Activated CD4-positive, alpha-beta memory T cell treated with anti-CD3 and anti-CD28 coated beads for 36 hours (primary cell): ENCODE results near the gene CCDC124. TPM values are rescaled to one million over a fixed set of nuclear protein-coding genes. Genes with fewer than 3 reads are reported as not detected.

Experiments used
- CTCF ChIA-PET: fragments of 350-600 bp; sonication (Branson Sonifier 250); formaldehyde crosslinking; loops from one replicate; lab custom pipeline; 2021; ENCODE audit warnings: antibody characterized with exemption, inconsistent platforms; lab: Charles Lee
- POLR2A ChIA-PET: fragments of 350-600 bp; sonication (Branson Sonifier 250); formaldehyde crosslinking; loops from one replicate; lab custom pipeline; 2021; ENCODE audit warnings: antibody characterized with exemption; lab: Charles Lee
- DNase-seq: peaks from one replicate; pipeline ENCODE4 v3.0.0-alpha.2; 2020
- H3K27ac Mint-ChIP-seq: one replicate; pipeline ENCODE4 v1.8.0; 2021; ENCODE audit warnings: mixed read lengths
- H3K27me3 Mint-ChIP-seq: one replicate; pipeline ENCODE4 v1.8.0; 2021; ENCODE audit warnings: mixed read lengths
- H3K36me3 Mint-ChIP-seq: one replicate; pipeline ENCODE4 v1.8.0; 2021; ENCODE audit warnings: mixed read lengths
- H3K4me1 Mint-ChIP-seq: one replicate; pipeline ENCODE4 v1.8.0; 2021; ENCODE audit warnings: low read depth, mixed read lengths
- H3K4me3 Mint-ChIP-seq: one replicate; pipeline ENCODE4 v1.8.0; 2021; ENCODE audit warnings: mild to moderate bottlenecking, mixed read lengths
- H3K9me3 Mint-ChIP-seq: one replicate; pipeline ENCODE4 v1.8.0; 2021; ENCODE audit warnings: mixed read lengths
- intact Hi-C: fragments of 100-400 bp; cut with micrococcal nuclease; formaldehyde crosslinking; loops from one replicate; pipeline ENCODE4 v1.15.1; 2023
- total RNA-seq, 2 experiments: library from RNA; stranded (reverse); gene quantifications; one replicate each; pipeline ENCODE4 v1.2.3, GENCODE V29; 2021

Gene CCDC124
- total RNA-seq, 2 experiments from 2014 or later, result 101 to 105 TPM

GRCh38 chr19:17938092-17938845 lies 5.5 kb downstream of the CCDC124 start:
- H3K4me3 Mint-ChIP-seq, result no peak overlapping the region
- peaks cover 13% of the 10 kb centered on the region for H3K4me1 Mint-ChIP-seq
- peaks cover 8% of the 10 kb centered on the region for H3K36me3 Mint-ChIP-seq
- H3K27me3 Mint-ChIP-seq, result no peaks in the 10 kb centered on the region
- no peaks in the 10 kb centered on the region for H3K9me3 Mint-ChIP-seq
- peak; percentile 91 for DNase-seq
- CTCF ChIA-PET, result interaction anchor here (0.6 to 9.9 kb wide), 31 partner anchors 9 to 442 kb away, joined by 3 to 289 read pairs (median 4); partner anchors contain the start of genes ARRDC2, RPL18A and SLC5A5
- POLR2A ChIA-PET, result interaction anchor here (0.5 to 1.5 kb wide), 5 partner anchors 10 to 79 kb away, joined by 3 to 8 read pairs (median 3); partner anchors contain the start of gene RPL18A
- no peak overlapping the region for H3K27ac Mint-ChIP-seq
- intact Hi-C loops, result loop anchor here (1.0 kb wide), 1 partner anchor 59 kb away; no protein-coding TSS in a partner anchor

GRCh38 chr19:17942181-17942580 lies 9.4 kb downstream of the CCDC124 start:
- Mint-ChIP-seq H3K27ac (no peak overlapping the region), H3K36me3 (peaks cover 7% of the 10 kb centered on the region), H3K4me3 (no peak overlapping the region), H3K4me1 (peaks cover 14% of the 10 kb centered on the region), H3K9me3 (no peaks in the 10 kb centered on the region), H3K27me3 (no peaks in the 10 kb centered on the region)
- intact Hi-C loops, result no loop called here
- DNase-seq, result no peak
- ChIA-PET CTCF (interaction anchor here (8.1 kb wide), 1 partner anchor 54 kb away, joined by 76 read pairs; no protein-coding TSS in a partner anchor), POLR2A (interaction anchor here (1.3 kb wide), 1 partner anchor 10 kb away, joined by 5 read pairs; the partner anchor contains the start of gene CCDC124)

GRCh38 chr19:17942582-17943273 lies 9.9 kb downstream of the CCDC124 start:
- no peak for DNase-seq
- CTCF ChIA-PET, result interaction anchor here (8.1 kb wide), 1 partner anchor 54 kb away, joined by 76 read pairs; no protein-coding TSS in a partner anchor

GRCh38 chr19:17943274-17944221 lies 10.7 kb downstream of the CCDC124 start:
- CTCF ChIA-PET, result interaction anchor here (1.0 to 8.1 kb wide), 3 partner anchors 11 to 84 kb away, joined by 5 to 76 read pairs (median 5); partner anchors contain the start of genes CCDC124 and RPL18A
- peaks cover 14% of the 10 kb centered on the region for H3K4me1 Mint-ChIP-seq
- no peak overlapping the region for H3K4me3 Mint-ChIP-seq
- DNase-seq, result no peak
- H3K9me3 Mint-ChIP-seq, result no peaks in the 10 kb centered on the region
- POLR2A ChIA-PET, result interaction anchor here (1.3 kb wide), 1 partner anchor 11 kb away, joined by 5 read pairs; the partner anchor contains the start of gene CCDC124
- peaks cover 4% of the 10 kb centered on the region for H3K36me3 Mint-ChIP-seq
- H3K27ac Mint-ChIP-seq, result no peak overlapping the region
- intact Hi-C loops, result no loop called here
- H3K27me3 Mint-ChIP-seq, result no peaks in the 10 kb centered on the region

More at GRCh38 chr19:17942582-17943273, 9.9 kb downstream of the CCDC124 start:
- Mint-ChIP-seq H3K4me3 (no peak overlapping the region), H3K27ac (no peak overlapping the region), H3K36me3 (peaks cover 5% of the 10 kb centered on the region), H3K4me1 (peaks cover 14% of the 10 kb centered on the region), H3K27me3 (no peaks in the 10 kb centered on the region), H3K9me3 (no peaks in the 10 kb centered on the region)
- POLR2A ChIA-PET, result interaction anchor here (0.6 to 1.3 kb wide), 2 partner anchors 10 to 602 kb away, joined by 4 to 5 read pairs; partner anchors contain the start of gene CCDC124
- intact Hi-C loops, result no loop called here

GRCh38 chr19:17944301-17944700 lies 11.5 kb downstream of the CCDC124 start:
- Mint-ChIP-seq H3K9me3 (no peaks in the 10 kb centered on the region), H3K4me1 (peaks cover 20% of the 10 kb centered on the region), H3K27ac (no peak overlapping the region), H3K36me3 (peaks cover 4% of the 10 kb centered on the region), H3K27me3 (peaks cover 7% of the 10 kb centered on the region), H3K4me3 (no peak overlapping the region)
- intact Hi-C loops, result no loop called here
- no peak for DNase-seq
- ChIA-PET POLR2A (no interaction called here), CTCF (interaction anchor here (0.9 to 8.1 kb wide), 4 partner anchors 11 to 85 kb away, joined by 3 to 76 read pairs (median 5); partner anchors contain the start of genes CCDC124 and RPL18A)

- Mint-ChIP-seq H3K27ac (peak overlapping the region; percentile 86), H3K9me3 (no peaks in the 10 kb centered on the region), H3K27me3 (peaks cover 31% of the 10 kb centered on the region), H3K4me3 (peak overlapping the region; percentile 73), H3K36me3 (peaks cover 4% of the 10 kb centered on the region), H3K4me1 (peaks cover 45% of the 10 kb centered on the region)
- CTCF ChIA-PET, result interaction anchor here (0.6 to 8.1 kb wide), 7 partner anchors 9 to 87 kb away, joined by 3 to 76 read pairs (median 7); partner anchors contain the start of genes CCDC124 and RPL18A
- POLR2A ChIA-PET, result interaction anchor here (0.6 to 1.4 kb wide), 4 partner anchors 14 to 88 kb away, joined by 3 to 5 read pairs (median 4); partner anchors contain the start of genes ARRDC2 and CCDC124
- DNase-seq, result peak; percentile 57
- intact Hi-C loops, result loop anchor here (2.0 to 5.0 kb wide), 3 partner anchors 50 to 205 kb away; partner anchors contain the start of gene PIK3R2
Observed at GRCh38 chr19:17946965-17947784, 14.4 kb downstream of the CCDC124 start.

- CTCF ChIA-PET, result interaction anchor here (0.6 to 8.1 kb wide), 6 partner anchors 10 to 88 kb away, joined by 3 to 76 read pairs (median 11); partner anchors contain the start of genes CCDC124 and RPL18A
- H3K27ac Mint-ChIP-seq, result peak overlapping the region; percentile 86
Observed at GRCh38 chr19:17947815-17948513, 15.1 kb downstream of the CCDC124 start.

GRCh38 chr19:17948514-17948900 lies 15.7 kb downstream of the CCDC124 start:
- no peak for DNase-seq
- Mint-ChIP-seq H3K4me3 (peak overlapping the region; percentile 52), H3K4me1 (peaks cover 45% of the 10 kb centered on the region), H3K9me3 (no peaks in the 10 kb centered on the region), H3K27me3 (peaks cover 43% of the 10 kb centered on the region), H3K27ac (no peak overlapping the region), H3K36me3 (peaks cover 2% of the 10 kb centered on the region)
- ChIA-PET CTCF (interaction anchor here (0.6 to 8.1 kb wide), 3 partner anchors 48 to 163 kb away, joined by 3 to 76 read pairs (median 4); no protein-coding TSS in a partner anchor), POLR2A (interaction anchor here (1.5 kb wide), 1 partner anchor 10 kb away, joined by 3 read pairs; no protein-coding TSS in a partner anchor)
- intact Hi-C loops, result loop anchor here (1.0 to 5.0 kb wide), 3 partner anchors 53 to 204 kb away; partner anchors contain the start of gene PIK3R2

More at GRCh38 chr19:17947815-17948513, 15.1 kb downstream of the CCDC124 start:
- intact Hi-C loops, result loop anchor here (1.0 to 5.0 kb wide), 4 partner anchors 49 to 204 kb away; partner anchors contain the start of gene PIK3R2
- Mint-ChIP-seq H3K4me1 (peaks cover 45% of the 10 kb centered on the region), H3K9me3 (no peaks in the 10 kb centered on the region), H3K36me3 (peaks cover 2% of the 10 kb centered on the region), H3K27me3 (peaks cover 38% of the 10 kb centered on the region), H3K4me3 (peak overlapping the region; percentile 52)
- POLR2A ChIA-PET, result interaction anchor here (0.8 to 1.5 kb wide), 4 partner anchors 10 to 89 kb away, joined by 3 to 5 read pairs (median 4); partner anchors contain the start of genes ARRDC2 and CCDC124
- DNase-seq, result peak; percentile 96
